ACC112 (cell line): ENCODE data around the gene DISC1.

Experiments
- H2AFZ ChIP-seq: fragments of 200-600 bp; sonication (generic); one replicate; pipeline ENCODE4 v1.6.0; 2017; ENCODE audit warnings: antibody characterized with exemption, low read length; ENCODE audit not compliant: unreplicated experiment
- H3K27ac ChIP-seq: fragments of 200-600 bp; sonication (generic); 2 replicates; pipeline ENCODE4 v1.5.1; 2014; ENCODE audit warnings: low read depth, mild to moderate bottlenecking, antibody characterized with exemption, low read length, moderate library complexity
- H3K27me3 ChIP-seq: fragments of 200-600 bp; sonication (generic); 2 replicates; pipeline ENCODE4 v1.6.1; 2014; ENCODE audit warnings: mild to moderate bottlenecking, antibody characterized with exemption, low read length, moderate library complexity, mixed read lengths; ENCODE audit not compliant: insufficient read depth
- H3K36me3 ChIP-seq: fragments of 200-600 bp; sonication (generic); 2 replicates; pipeline ENCODE4 v1.6.1; 2016; ENCODE audit warnings: mild to moderate bottlenecking, antibody characterized with exemption, low read length, moderate library complexity, mixed read lengths; ENCODE audit not compliant: insufficient read depth
- H3K4me1 ChIP-seq: fragments of 200-600 bp; sonication (generic); one replicate; pipeline ENCODE4 v1.6.1; 2016; ENCODE audit warnings: low read length, mixed read lengths; ENCODE audit not compliant: insufficient read depth, unreplicated experiment, control insufficient read depth
- H3K4me3 ChIP-seq: fragments of 200-600 bp; sonication (generic); 2 replicates; pipeline ENCODE4 v1.5.1; 2014; ENCODE audit warnings: mild to moderate bottlenecking, low read depth, low read length
- H3K79me2 ChIP-seq: fragments of 200-600 bp; sonication (generic); one replicate; pipeline ENCODE4 v1.6.0; 2016; ENCODE audit warnings: low read length; ENCODE audit not compliant: control insufficient read depth, unreplicated experiment, insufficient read depth

The DISC1 gene

DNA sequence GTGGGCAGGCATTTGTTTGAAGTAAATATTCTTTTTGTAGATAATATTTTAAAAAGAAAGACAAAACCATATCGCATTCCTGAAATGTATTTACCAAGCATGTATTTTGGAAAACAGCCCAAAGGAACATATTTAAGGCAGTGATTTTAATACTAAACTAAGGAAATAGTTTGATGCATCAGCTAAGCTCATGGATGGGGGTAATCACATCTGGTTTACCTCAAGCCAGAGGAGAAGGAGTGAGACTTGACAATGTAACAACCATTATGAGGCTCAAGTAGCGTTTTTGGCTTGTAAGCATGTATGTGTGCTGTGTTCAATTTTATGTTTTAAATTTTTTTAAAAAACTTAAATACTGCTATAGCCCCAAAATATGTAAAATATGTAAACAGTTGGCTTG, 390.5 kb downstream of the DISC1 start:
- Histone ChIP-seq H2AFZ (no peak overlapping the region), H3K36me3 (no peaks in the 10 kb centered on the region), H3K27ac (no peak overlapping the region), H3K4me3 (no peak overlapping the region), H3K4me1 (peaks cover 9% of the 10 kb centered on the region), H3K79me2 (no peaks in the 10 kb centered on the region), H3K27me3 (no peaks in the 10 kb centered on the region)

DNA sequence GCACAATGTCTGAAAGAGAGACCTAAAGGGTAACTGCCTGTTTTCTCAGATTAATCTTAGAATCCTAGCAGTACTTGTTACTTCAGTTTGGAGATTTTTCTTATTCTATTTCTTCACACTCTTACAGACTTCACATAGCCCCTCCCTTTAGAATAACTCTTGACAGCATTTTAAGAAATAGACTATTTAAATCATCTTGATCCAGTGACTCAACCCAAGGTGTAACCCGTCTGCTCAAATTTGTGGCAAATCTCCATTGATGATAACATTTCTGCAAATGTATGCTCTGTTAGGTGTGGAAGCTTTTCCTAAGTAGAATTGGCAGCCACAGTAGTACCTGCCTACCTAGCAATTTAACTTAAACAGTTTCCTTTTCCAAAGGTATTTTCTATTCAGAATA, 391.2 kb downstream of the DISC1 start:
- H3K4me1 ChIP-seq = peaks cover 5% of the 10 kb centered on the region
- H3K27me3 ChIP-seq = no peaks in the 10 kb centered on the region
- no peaks in the 10 kb centered on the region for H3K79me2 ChIP-seq
- no peak overlapping the region for H2AFZ ChIP-seq
- H3K4me3 ChIP-seq = no peak overlapping the region
- H3K27ac ChIP-seq = no peak overlapping the region
- H3K36me3 ChIP-seq = no peaks in the 10 kb centered on the region

- no peak overlapping the region for H3K27ac ChIP-seq
- no peak overlapping the region for H2AFZ ChIP-seq
- no peaks in the 10 kb centered on the region for H3K36me3 ChIP-seq
- no peaks in the 10 kb centered on the region for H3K4me1 ChIP-seq
- H3K4me3 ChIP-seq = no peak overlapping the region
- no peaks in the 10 kb centered on the region for H3K27me3 ChIP-seq
- no peaks in the 10 kb centered on the region for H3K79me2 ChIP-seq
These were observed 391.8 kb downstream of the DISC1 start for GRCh38 chr1:232018231-232019025.

GRCh38 chr1:232019026-232019340, 392.4 kb downstream of the DISC1 start:
- Histone ChIP-seq H3K4me3 (no peak overlapping the region), H3K36me3 (no peaks in the 10 kb centered on the region), H3K79me2 (no peaks in the 10 kb centered on the region), H2AFZ (no peak overlapping the region), H3K4me1 (no peaks in the 10 kb centered on the region), H3K27me3 (no peaks in the 10 kb centered on the region), H3K27ac (no peak overlapping the region)

GRCh38 chr1:232020352-232020751, 393.8 kb downstream of the DISC1 start:
- H3K4me1 ChIP-seq = no peaks in the 10 kb centered on the region
- no peaks in the 10 kb centered on the region for H3K27me3 ChIP-seq
- no peaks in the 10 kb centered on the region for H3K36me3 ChIP-seq
- H3K27ac ChIP-seq = no peak overlapping the region
- H3K79me2 ChIP-seq = no peaks in the 10 kb centered on the region
- no peak overlapping the region for H3K4me3 ChIP-seq
- no peak overlapping the region for H2AFZ ChIP-seq

DNA sequence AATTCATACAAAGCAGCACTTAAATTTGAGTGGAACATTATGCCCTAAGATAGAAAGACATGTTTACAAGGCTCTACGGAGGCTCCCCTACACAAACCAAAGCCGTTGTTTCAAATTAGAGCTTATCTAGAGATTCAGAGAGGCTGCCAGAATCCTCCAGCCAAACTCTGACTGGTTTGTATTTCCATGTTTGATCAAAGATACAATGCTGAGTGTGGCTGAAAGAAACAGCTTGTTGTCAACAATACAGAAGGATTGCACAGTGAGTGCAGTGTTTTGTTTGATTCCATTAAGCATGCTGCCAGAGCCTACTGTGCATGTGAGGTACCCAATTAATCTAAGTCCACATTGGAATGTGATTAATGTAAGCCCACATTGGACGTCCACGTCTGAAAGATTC, 402.7 kb downstream of the DISC1 start:
- Histone ChIP-seq H3K79me2 (no peaks in the 10 kb centered on the region), H3K4me3 (no peak overlapping the region), H3K27ac (no peak overlapping the region), H3K27me3 (no peaks in the 10 kb centered on the region), H3K4me1 (no peaks in the 10 kb centered on the region), H3K36me3 (no peaks in the 10 kb centered on the region), H2AFZ (no peak overlapping the region)

- Histone ChIP-seq H2AFZ (no peak overlapping the region), H3K4me3 (no peak overlapping the region), H3K36me3 (no peaks in the 10 kb centered on the region), H3K27me3 (no peaks in the 10 kb centered on the region), H3K79me2 (no peaks in the 10 kb centered on the region), H3K27ac (no peak overlapping the region), H3K4me1 (no peaks in the 10 kb centered on the region)
These were observed 404.6 kb downstream of the DISC1 start for GRCh38 chr1:232031156-232031555.

GRCh38 chr1:232033285-232033684, 406.7 kb downstream of the DISC1 start:
- H3K27ac ChIP-seq = no peak overlapping the region
- H3K4me3 ChIP-seq = no peak overlapping the region
- no peaks in the 10 kb centered on the region for H3K36me3 ChIP-seq
- no peaks in the 10 kb centered on the region for H3K4me1 ChIP-seq
- no peaks in the 10 kb centered on the region for H3K27me3 ChIP-seq
- H3K79me2 ChIP-seq = no peaks in the 10 kb centered on the region
- no peak overlapping the region for H2AFZ ChIP-seq

DNA sequence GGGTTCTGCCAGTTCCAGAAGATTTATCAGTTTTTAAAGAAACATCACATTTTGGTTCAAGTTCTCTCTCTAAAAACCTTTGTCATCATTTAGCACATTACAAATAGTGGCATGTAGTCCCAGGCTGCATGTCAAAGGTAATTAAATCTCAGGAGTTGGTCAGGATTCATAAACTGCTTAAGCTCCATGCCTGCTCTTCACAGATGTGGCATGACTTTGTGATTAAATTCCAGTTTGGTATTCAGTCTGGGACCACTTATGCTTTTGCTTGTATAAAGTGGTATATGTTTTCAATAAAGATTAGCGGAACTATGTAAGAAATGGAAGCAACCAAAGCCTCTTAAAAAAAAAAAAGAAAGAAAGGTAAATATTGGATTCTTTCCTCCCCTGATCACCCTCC, 408.0 kb downstream of the DISC1 start:
- Histone ChIP-seq H3K4me1 (no peaks in the 10 kb centered on the region), H3K4me3 (no peak overlapping the region), H3K79me2 (no peaks in the 10 kb centered on the region), H2AFZ (no peak overlapping the region), H3K27ac (no peak overlapping the region), H3K36me3 (no peaks in the 10 kb centered on the region), H3K27me3 (no peaks in the 10 kb centered on the region)

GRCh38 chr1:232036181-232036933, 409.8 kb downstream of the DISC1 start:
- Histone ChIP-seq H3K27ac (no peak overlapping the region), H3K79me2 (no peaks in the 10 kb centered on the region), H3K36me3 (no peaks in the 10 kb centered on the region)

GRCh38 chr1:232037774-232038388, 411.3 kb downstream of the DISC1 start:
- no peak overlapping the region for H3K4me3 ChIP-seq
- H3K27me3 ChIP-seq = no peaks in the 10 kb centered on the region

More at GRCh38 chr1:232036181-232036933, 409.8 kb downstream of the DISC1 start:
- H3K4me3 ChIP-seq = no peak overlapping the region
- no peaks in the 10 kb centered on the region for H3K27me3 ChIP-seq
- H2AFZ ChIP-seq = no peak overlapping the region
- no peaks in the 10 kb centered on the region for H3K4me1 ChIP-seq

More at GRCh38 chr1:232037774-232038388, 411.3 kb downstream of the DISC1 start:
- Histone ChIP-seq H3K27ac (no peak overlapping the region), H3K36me3 (no peaks in the 10 kb centered on the region), H3K4me1 (no peaks in the 10 kb centered on the region), H3K79me2 (no peaks in the 10 kb centered on the region), H2AFZ (no peak overlapping the region)
